Kidney epithelial cell (primary cell): ENCODE data around the gene HSD17B4. TPM values are rescaled to one million over a fixed set of nuclear protein-coding genes. Genes with fewer than 3 reads are reported as not detected.
"Not testable (repeated sequence)": the region's sequence is repeated elsewhere in the genome, so short reads cannot be mapped to it uniquely, and the experiment has no call there.

Experiments
- DNase-seq: peaks from one replicate; pipeline ENCODE4 v3.0.0-alpha.2; 2010; ENCODE audit warnings: low read depth
- H3K27me3 ChIP-seq: 2 replicates; pipeline ENCODE4 v1.6.0; 2011; ENCODE audit warnings: low read length; ENCODE audit not compliant: control insufficient read depth, insufficient read depth
- H3K36me3 ChIP-seq: 2 replicates; pipeline ENCODE4 v1.5.1; 2011; ENCODE audit warnings: low read length; ENCODE audit not compliant: control insufficient read depth, insufficient read depth
- H3K4me3 ChIP-seq: 2 replicates; pipeline ENCODE4 v1.5.1; 2011; ENCODE audit warnings: low read depth, mild to moderate bottlenecking, control low read depth, low read length
- total RNA-seq: library from RNA; depleted of rRNA; stranded (reverse); fragments of >200 nt; gene quantifications from 2 replicates; pipeline ENCODE4 v1.2.3, GENCODE V29; 2015
- TF ChIP-seq, protein P1 (sequence below): IDR thresholded peaks from 2 replicates; pipeline ENCODE4 v1.5.1; 2011; ENCODE audit warnings: mild to moderate bottlenecking, moderate library complexity, low read length, control low read depth, inconsistent platforms; ENCODE audit not compliant: insufficient read depth, poor library complexity, severe bottlenecking

HSD17B4 gene
- total RNA-seq, 1 donor from 2014 or later: 74.0 TPM

DNA sequence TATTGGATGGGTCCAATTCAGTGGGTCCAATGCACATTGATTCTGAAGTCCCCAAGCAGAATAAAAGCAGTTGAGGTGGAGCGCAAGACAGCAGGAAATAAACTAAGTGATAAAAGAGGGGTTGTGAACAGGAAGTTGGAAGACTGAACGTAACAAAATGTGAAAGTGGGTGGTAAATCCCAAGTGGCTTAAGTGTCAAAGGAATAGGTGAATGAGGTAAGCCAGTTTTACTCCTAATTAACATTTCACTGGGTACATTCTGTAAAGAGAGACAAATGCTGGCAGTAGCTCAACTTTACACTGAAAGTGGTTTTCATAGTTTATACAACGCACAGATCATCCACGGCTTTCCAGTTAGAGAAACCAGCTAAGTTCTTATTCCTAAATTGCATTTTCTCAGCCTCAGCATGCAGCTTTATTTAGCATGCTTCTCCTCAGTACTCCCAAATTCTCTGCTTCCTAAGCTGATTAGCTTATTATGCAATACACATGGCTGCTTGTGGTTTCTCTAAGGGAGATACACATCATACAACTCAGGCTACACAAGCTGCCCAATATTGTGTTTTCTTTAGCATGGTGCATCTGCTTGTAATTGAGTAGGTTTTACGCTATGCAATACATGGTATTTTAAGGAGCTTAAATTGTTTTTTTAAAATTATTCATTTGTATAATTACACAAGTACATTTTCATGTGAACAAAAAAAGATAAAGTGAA, 34.2 kb upstream of the HSD17B4 start:
- no peaks in the 10 kb centered on the region for H3K27me3 ChIP-seq
- TF ChIP-seq, protein P1, sequence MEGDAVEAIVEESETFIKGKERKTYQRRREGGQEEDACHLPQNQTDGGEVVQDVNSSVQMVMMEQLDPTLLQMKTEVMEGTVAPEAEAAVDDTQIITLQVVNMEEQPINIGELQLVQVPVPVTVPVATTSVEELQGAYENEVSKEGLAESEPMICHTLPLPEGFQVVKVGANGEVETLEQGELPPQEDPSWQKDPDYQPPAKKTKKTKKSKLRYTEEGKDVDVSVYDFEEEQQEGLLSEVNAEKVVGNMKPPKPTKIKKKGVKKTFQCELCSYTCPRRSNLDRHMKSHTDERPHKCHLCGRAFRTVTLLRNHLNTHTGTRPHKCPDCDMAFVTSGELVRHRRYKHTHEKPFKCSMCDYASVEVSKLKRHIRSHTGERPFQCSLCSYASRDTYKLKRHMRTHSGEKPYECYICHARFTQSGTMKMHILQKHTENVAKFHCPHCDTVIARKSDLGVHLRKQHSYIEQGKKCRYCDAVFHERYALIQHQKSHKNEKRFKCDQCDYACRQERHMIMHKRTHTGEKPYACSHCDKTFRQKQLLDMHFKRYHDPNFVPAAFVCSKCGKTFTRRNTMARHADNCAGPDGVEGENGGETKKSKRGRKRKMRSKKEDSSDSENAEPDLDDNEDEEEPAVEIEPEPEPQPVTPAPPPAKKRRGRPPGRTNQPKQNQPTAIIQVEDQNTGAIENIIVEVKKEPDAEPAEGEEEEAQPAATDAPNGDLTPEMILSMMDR: no peak
- no peak overlapping the region for H3K4me3 ChIP-seq
- no peaks in the 10 kb centered on the region for H3K36me3 ChIP-seq
- no peak for DNase-seq

GRCh38 chr5:119418606-119419100, 33.6 kb upstream of the HSD17B4 start:
- DNase-seq: no peak
- H3K4me3 ChIP-seq: no peak overlapping the region
- TF ChIP-seq, protein P1: no peak
- no peaks in the 10 kb centered on the region for H3K27me3 ChIP-seq
- H3K36me3 ChIP-seq: no peaks in the 10 kb centered on the region

- Histone ChIP-seq H3K4me3 (no peak overlapping the region), H3K27me3 (no peaks in the 10 kb centered on the region), H3K36me3 (no peaks in the 10 kb centered on the region)
- TF ChIP-seq, protein P1: no peak
- no peak for DNase-seq
These were observed 32.1 kb upstream of the HSD17B4 start for GRCh38 chr5:119420169-119420568.

- TF ChIP-seq, protein P1: no peak
- no peaks in the 10 kb centered on the region for H3K36me3 ChIP-seq
- no peaks in the 10 kb centered on the region for H3K27me3 ChIP-seq
- H3K4me3 ChIP-seq: no peak overlapping the region
- no peak for DNase-seq
These were observed 26.2 kb upstream of the HSD17B4 start for GRCh38 chr5:119426057-119426456.

GRCh38 chr5:119427060-119427459, 25.2 kb upstream of the HSD17B4 start:
- H3K36me3 ChIP-seq: no peaks in the 10 kb centered on the region
- TF ChIP-seq, protein P1: no peak
- no peak for DNase-seq
- H3K27me3 ChIP-seq: no peaks in the 10 kb centered on the region
- H3K4me3 ChIP-seq: no peak overlapping the region

DNA sequence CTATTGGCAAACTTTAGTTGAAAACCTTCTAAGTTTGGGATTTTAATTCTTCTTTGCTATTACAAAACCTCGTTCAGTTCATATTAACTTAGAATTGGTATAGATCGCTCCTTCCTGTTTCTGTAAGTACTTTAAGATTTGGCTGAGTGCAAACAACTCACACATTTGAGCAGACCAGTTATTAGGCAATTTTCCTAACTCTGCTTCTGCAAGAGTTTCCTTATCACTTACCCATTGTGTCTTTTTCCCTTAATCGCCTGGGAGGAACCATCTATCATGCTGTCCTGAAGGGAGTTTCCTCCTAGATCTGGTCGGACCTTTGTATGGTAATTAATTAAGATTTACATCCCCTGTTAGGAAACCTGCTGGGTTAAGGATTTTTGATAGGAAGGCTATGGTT, 24.7 kb upstream of the HSD17B4 start:
- H3K4me3 ChIP-seq, H3K27me3 ChIP-seq, DNase-seq, H3K36me3 ChIP-seq: not testable (repeated sequence)

- not testable (repeated sequence) for DNase-seq, H3K27me3 ChIP-seq, H3K36me3 ChIP-seq, H3K4me3 ChIP-seq
These were observed 24.1 kb upstream of the HSD17B4 start for GRCh38 chr5:119428166-119428565.

DNA sequence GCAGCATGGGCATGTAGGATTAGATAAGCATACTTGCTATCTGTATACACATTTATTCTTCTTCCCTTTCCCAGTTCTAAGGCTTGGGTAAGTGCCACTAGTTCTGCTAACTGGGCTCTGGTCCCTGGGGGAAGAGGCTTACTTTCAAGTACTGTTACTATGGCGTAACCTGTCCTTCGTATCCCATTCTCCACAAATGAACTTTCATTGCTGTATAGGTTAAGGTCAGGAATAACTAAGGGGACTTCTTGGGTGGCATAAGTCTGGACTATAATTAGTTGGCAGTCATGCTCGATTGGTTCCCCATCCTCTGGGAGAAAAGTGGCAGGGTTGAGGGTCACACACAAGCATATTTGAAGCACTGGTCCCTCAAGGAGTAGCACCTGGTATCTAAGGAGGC, 23.7 kb upstream of the HSD17B4 start:
- DNase-seq, H3K4me3 ChIP-seq, H3K27me3 ChIP-seq, H3K36me3 ChIP-seq: not testable (repeated sequence)

DNA sequence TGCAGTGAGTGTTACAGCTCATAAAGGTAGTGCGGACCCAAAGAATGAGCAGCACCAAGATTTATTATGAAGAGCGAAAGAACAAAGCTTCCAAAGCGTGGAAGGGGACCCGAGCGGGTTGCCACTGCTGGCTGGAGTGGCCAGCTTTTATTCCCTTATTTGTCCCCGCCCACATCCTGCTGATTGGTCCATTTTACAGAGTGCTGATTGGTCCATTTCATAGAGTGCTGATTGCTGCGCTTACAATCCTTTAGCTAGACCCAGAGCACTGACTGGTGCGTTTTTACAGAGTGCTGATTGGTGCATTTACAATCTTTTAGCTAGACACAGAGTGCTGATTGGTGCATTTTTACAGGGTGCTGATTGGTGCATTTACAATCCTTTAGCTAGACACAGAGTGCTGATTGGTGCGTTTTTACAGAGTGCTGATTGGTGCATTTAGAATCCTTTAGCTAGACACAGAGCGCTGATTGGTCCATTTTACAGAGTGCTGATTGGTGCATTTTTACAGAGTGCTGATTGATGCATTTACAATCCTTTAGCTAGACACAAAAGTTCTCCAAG, 19.5 kb upstream of the HSD17B4 start:
- not testable (repeated sequence) for H3K36me3 ChIP-seq, DNase-seq

More for the DNA sequence above, 19.5 kb upstream of the HSD17B4 start:
- H3K4me3 ChIP-seq, H3K27me3 ChIP-seq: not testable (repeated sequence)
